Iris pigment epithelial cell (primary cell): ENCODE results near the gene CHCHD6.
"Not testable (repeated sequence)": the region's sequence is repeated elsewhere in the genome, so short reads cannot be mapped to it uniquely, and the experiment has no call there.

Experiments
- DNase-seq: peaks from one replicate; pipeline ENCODE4 v3.0.0-alpha.2; 2011; ENCODE audit warnings: low read depth

The CHCHD6 gene

DNA sequence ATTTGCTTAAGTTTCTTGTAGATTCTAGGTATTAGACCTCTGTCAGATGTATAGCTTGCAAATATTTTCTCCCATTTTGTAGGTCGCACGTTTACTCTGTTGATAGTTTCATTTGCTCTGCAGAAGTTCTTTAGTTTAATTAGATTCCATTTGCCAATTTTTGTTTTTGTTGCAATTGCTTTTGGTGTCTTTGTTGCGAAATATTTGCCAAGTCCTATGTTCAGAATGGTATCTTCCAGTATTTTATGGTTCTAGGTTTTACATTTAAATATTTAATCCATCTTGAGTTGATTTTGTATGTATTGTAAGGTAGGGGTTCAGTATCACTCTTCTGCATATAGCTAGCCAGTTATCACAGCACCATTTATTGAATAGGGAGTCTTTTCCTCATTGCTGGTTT is 64.9 kb downstream of the CHCHD6 start:
- DNase-seq = no peak

DNA sequence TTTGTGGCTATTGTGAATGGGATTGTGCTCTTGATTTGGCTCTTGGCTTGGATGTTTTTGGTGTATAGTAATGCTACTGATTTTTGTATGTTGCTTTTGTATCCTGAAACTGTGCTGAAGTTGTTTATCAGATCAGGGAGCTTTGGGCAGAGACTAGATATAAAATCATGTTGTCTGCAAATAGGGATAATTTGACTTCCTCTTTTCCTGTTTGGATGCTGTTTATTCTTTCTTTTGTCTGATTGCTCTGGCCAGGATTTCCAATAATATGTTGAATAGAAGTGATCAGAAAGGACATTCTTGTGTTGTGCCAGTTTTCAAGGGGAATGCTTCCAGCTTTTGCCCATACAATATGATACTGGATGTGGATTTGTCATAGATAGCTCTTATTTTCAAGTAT is 66.1 kb downstream of the CHCHD6 start:
- no peak for DNase-seq

DNA sequence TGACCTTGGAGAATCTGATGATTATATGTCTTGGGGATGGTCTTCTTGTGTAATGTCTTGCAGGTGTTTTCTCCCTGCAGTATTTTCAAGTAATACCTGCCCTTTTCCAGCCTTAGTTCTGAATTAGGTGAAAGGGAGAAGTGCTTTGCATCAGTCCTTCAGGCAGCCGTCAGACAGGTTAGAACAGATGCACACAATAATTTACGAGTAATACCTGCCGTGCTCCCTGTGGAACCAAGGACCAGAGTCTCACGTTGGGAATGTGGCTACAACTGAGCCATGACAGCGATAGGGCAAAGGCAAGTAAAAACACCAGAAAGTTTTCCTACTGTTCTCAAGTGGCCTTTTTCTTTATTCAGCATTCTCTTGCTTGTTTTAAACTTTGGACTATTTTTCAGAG is 69.1 kb downstream of the CHCHD6 start:
- no peak for DNase-seq

DNA sequence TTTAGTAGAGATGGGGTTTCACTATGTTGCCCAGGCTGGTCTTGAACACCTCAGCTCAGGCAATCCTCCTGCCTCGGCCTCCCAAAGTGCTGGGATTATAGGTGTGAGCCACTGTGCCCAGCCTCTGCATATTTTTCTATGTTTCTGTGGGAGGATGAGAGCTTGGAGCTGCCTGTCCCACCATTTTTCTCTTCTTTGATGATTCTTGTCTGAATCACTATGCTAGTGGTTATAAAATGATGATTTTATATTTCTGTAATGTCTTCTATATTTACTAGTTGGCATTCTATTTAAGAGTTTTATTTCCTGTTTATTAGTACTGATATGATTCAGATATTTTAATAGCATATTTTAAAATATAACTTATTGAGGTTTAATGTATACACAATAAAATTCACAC is 69.7 kb downstream of the CHCHD6 start:
- no peak for DNase-seq

DNA sequence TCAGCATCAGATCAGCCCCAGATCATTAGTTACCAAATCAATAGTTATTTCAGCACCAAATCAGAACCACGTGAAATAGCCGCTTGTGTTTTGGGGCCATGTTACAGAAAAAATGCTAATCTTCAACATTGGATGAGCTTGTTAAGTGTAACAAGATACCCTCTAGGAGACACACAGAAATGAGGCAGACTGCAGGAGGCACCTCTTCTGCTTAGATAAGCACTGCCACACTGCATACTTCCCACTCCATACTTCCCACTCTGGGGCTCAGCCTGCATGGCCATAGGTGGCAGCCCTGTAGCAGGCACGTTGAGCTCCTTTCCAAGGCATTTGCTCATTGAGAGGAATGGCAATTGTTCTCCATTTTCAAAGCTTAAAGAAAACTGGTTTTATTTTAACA is 73.3 kb downstream of the CHCHD6 start:
- no peak for DNase-seq

DNA sequence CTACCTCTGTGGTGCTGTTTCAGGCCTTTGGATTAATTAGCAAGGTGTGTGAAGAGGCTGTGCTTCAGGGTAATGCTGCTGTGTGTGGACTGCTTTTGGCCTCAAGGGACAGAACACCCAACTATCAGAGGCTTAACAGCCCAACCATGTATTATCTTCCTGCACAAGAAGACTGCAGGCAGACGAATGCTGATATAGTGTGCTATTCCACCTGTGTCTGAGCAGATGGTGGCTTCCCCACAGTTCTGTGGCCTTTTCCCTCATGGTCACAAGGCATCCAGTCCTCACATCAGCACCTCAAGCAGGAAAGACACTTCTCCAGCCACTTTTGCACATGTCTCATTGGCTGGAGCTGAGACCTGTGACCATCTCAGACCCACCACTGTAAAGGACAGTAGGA is 76.6 kb downstream of the CHCHD6 start:
- DNase-seq = no peak

DNA sequence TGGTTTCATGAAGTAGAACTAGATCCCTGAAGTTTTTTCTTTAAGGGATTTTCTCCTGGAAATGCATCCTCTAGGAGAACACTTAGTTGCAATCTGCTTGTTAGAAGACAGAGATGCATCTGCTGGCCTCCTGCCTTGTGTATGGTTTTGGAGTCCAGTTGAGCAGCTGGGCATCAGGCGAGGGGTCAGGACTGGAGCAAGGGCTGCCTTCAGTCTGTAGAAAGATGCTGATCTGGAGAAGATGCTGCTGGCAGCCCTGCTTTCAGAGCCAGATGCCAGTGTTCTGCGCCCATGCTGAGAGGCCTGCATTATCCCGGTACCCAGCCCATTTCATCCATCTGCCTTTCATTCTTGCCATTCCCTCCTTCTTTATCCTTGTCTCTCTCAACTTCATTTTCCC is 77.4 kb downstream of the CHCHD6 start:
- no peak for DNase-seq

DNA sequence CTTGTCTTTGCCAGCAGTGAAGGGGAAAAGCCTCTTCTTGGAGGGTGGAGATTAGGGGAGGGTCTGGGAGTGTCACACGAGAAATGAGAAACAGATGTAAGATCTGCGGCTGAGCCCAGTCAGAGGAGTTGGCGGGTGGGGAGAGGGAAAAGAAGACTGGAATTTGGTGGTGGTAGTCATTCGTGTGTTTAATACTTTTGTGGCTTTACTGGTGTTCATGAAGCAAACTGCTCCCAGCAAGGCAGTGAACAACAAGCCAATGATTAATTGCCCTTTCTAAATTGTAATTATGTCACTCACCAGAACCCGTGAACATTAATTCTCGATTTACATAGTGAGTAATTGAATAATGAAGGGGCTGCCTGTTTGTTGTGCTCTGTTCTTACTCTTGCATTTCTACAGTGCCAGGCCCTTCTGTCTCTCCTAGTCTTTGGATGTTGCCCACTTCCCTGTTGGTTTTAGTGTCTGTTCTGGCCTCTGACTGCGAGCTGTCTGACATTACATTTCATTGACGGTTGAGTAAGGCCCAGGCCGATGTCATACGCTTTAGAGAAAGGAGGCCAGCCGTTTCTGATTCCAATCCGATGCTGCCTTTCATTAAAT is 78.0 kb downstream of the CHCHD6 start:
- DNase-seq = peak; percentile 71

DNA sequence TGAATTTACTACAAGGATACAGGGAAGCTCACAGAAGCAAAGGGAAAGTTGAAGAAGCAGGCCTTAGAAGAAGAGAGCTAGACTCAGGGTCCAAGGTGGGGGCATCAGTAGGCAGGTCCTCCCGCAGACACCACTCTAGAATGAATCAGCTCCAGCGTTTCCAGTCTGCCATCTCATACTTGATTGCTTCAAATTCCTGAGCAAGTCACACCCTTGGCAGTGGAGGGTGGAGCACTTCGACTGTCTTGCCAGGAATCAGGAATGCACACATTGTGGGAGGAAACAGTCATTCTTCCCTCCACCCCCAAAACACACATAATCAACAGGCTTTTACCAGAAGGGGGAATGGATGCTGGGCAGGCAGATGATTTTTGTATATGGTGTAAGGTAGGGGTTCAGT is 78.5 kb downstream of the CHCHD6 start:
- DNase-seq = peak; percentile 88

DNA sequence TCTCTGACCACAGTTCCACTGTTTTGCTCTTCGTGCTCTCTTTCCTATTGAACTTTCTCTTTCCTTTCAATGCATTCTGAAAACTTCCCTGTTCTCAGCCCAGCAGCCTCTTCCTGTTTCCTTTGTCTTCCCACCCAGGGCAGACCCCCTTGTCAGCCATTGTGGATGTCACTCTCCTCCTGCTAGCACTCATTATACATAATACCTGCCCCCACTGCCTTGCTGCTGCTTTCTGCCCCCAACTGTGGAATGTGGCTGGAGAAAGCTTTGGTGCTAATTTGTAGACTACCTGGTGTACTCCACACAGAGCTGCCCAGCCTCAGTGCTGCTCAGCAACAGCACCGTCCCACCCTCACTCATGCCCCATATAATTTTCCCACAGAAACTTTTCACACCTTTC is 80.2 kb downstream of the CHCHD6 start:
- no peak for DNase-seq

DNA sequence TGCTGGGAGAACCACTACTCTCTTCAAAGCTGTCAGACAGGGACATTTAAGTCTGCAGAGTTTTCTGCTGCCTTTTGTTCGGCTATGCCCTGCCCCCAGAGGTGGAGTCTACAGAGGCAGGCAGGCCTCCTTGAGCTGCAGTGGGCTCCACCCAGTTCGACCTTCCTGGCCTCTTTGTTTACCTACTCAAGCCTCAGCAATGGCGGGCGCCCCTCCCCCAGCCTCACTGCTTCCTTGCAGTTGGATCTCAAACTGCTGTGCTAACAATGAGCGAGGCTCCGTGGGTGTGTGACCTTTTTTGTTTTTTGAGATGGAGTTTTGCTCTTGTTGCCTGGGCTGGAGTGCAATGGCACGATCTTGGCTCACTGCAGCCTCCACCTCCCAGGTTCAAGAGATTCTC is 87.3 kb downstream of the CHCHD6 start:
- DNase-seq = not testable (repeated sequence)

DNA sequence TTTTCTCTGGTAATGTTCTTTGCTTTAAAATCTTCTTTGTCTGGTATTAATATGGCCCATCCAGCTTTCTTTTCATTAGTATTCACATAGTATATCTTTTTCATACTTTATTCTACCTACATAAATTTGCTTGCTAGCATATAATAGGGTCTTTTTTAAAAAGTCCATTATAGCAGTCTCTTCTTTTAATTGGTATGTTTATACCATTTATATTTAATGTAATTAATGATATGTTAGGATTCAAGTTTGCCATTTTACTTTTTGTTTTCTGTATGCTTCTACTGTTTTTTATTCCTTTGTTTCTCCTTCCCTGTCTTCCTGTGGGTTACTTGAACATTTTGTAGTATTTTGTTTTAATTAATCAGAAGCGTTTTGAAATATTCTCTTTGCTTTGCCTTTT is 89.0 kb downstream of the CHCHD6 start:
- DNase-seq = no peak

DNA sequence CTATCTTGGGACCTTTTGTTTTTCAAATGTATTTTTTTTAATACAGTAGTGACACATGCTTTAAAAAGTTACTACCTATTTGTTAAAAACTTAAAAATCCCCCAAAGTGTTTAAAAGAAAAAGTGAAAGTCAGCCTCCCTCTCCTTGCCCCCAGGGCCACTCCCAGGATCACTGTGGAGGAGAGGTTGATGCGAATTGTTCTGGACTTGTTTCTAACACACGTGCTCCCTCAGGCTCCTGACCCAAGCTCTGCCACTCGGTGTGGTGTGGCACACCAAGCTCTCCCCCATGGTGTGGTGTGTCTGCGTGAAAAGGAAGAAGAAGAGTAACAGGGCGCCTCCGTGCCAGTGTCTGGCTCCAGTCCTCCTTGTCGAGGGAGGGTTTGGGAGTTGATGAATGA is 93.5 kb downstream of the CHCHD6 start:
- no peak for DNase-seq

DNA sequence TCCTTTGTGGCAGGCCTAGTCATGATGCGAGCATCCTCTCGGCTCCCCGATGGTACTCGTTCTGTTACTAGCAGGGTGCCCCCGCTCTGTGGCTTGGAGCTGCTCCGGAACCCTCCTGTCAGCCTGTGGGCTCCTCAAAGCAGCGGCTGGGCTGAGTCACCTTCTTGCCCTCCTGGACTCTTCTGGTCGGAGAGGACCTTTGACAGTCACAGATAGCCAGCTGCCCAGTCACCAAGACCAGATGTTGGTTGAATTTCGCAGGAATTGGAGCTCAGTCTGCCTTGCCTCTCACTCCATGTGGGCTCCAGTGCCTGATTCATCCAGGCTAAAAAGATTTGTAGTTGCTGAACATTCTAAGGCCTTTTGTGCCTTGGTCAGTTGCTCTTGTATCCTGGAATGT is 94.5 kb downstream of the CHCHD6 start:
- peak; percentile 5 for DNase-seq

DNA sequence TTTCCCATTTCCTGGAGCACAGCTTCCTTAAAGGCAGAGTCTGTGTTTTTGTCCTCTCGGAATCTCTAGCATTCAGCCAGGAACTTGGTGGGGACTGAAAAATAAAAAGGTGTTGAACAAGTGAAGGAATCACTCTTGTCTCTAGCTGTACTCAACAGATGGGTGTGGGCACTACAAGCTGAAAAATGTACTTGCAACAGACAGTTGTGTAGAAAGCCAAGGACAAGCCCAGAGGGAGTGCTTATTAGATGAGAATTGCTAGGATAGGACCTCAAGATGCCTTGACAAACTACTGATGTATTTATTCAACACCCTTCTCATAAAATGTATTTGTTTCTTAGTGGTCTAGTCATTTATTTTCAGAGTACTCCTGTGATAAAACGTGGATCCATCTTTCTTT is 95.1 kb downstream of the CHCHD6 start:
- DNase-seq = no peak

DNA sequence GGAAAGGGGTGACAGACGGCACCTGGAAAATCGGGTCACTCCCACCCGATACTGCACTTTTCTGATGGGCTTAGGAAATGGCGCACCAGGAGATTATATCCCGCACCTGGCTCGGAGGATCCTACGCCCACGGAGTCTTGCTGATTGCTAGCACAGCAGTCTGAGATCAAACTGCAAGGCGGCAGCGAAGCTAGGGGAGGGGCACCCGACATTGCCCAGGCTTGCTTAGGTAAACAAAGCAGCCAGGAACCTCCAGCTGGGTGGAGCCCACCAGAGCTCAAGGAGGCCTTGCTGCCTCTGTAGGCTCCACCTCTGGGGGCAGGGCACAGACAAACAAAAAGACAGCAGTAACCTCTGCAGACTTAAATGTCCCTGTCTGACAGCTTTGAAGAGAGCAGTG is 97.3 kb downstream of the CHCHD6 start:
- DNase-seq = not testable (repeated sequence)

DNA sequence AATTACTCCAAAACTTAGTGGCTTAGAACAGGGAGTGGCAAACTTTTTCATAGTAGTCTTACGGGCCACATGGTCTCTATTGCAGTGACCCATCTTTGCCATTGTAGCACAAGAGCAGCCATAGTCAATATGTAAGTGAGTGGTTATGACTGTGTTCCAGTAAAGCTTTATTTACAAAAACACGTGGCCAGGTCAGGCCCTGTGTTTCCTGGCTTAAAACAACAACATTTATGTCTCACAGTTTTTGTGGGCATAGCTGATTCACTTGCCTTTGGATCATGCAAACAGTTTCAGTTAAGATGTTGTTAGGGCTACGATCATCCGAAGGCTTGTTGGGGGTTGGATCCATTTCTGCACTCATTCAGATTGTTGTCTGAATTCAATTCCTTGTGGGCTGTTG is 103.8 kb downstream of the CHCHD6 start:
- peak; percentile 24 for DNase-seq

DNA sequence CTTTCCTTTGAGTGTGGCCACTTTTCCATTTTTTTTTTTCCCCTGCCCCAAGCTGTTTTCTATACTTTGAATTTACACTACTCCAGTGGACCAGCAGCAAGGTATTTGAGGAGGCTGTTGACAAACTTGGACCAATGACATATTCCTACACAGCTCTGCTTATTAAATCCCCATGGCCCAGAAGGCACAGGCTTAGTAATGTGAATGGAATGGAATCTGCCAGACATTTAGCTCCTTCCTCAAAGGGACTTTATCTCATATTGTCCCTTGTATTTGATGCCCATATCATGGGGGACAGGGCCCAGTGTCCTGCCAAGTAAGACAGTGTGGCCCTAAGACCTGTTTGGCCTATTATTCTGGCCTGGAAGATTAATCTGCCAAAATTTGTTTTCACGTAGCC is 107.5 kb downstream of the CHCHD6 start:
- peak; percentile 34 for DNase-seq

DNA sequence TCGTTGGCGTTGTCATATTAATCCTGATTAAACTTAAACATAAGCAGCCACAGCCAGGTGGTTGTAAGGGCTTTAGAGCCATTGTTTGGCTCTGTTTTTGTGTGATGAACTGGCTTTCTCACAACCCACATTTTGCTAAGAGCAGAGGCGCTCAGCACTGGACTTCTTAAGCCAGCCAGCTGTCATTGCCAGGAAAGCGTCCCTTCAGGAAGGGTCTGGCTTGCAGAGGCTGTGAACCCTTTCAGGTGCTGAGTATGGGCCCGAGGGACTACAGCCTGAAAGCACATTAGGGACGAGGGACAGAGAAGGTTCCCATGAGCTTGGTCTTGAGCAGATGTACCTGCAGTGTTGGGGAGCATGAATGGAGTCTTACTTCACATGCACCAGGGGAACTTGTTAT is 112.3 kb downstream of the CHCHD6 start:
- DNase-seq = no peak

DNA sequence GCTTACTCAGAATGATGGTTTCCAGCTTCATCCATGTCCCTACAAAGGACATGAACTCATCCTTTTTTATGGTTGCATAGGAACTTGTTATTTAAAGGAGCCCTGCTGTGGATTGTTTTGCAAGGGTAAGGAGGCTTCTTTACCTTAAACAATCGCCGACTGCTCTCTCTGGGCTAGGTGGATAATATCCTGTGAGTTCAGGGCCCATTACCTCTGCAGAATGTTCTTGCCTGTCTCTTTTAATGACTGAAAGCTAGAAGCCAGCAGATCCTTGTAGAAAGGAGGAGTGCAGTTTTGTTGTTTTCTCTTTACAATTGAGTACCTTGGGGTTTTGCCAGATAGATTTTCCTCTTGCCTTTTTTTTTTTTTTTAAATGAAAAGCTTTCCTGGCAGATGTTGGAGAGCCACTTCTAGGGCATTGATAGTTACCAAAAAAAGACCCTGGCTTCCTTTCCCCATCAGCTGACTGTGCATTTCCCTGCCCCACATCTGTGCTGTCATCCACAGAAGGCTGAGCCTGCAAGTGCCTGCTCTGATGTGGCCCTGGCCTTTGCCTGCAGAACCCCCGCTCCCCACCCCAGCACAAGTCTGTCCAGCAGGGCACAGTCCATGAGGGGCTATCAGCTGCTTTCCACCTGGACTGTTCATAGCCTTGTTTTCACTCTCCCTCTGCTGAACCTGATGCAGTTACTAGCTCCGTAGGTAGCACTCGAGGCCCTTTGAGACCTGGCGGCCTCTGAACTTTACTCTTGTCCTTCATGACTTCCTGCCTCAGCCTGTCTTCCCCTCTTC is 113.1 kb downstream of the CHCHD6 start:
- no peak for DNase-seq

DNA sequence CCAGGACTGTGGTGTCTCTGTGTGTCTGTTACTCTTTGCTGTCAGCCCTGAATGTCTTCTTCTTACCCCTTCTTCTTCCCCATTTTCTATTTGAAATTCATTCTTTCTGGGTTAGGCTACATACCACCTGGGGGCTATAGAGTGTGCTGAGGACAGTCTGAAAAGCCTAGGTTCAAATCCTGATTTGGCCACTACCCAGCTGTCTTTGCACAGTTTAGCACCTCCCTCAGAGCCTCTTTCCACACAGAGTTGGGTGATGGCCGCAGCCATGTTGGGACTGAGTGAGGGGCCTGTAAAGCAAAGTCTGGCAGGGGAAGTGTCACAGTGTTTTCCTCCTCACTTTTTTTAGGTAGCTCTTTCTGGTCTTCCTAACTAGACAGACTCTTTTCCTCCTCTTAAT is 113.7 kb downstream of the CHCHD6 start:
- DNase-seq = no peak

DNA sequence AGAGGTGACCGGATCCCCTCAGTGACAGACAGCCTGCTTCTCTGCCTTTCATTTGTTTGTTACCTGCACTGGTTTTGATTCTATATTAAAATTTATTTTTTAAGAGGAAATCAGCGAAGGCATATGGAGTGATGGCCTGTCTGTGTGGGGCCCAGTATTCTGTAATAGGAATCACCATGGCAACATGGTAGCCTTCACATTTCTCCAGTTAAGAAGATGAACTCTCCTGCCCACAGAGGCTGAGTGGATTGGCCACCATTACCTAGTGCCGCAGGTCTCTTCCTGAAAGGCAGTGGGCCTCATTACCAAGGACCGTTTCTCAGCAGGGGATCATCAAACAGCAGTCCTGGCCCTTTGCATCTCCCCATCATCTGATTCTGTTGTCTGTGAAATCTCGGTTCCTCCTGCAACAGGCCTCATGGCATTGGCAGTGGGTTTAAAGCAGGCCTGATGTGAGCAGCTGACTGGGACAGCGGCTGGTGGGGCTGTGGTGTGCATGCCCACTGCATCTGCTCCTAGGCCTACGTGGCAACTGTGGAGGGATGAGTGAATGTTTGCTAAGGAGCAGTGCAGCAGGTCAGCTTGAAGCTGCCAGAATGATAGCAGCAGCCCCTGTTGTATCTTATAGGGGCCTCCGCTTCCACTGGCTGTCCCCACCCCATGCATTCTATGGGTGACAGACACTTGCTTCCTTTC is 114.5 kb downstream of the CHCHD6 start:
- DNase-seq = no peak

DNA sequence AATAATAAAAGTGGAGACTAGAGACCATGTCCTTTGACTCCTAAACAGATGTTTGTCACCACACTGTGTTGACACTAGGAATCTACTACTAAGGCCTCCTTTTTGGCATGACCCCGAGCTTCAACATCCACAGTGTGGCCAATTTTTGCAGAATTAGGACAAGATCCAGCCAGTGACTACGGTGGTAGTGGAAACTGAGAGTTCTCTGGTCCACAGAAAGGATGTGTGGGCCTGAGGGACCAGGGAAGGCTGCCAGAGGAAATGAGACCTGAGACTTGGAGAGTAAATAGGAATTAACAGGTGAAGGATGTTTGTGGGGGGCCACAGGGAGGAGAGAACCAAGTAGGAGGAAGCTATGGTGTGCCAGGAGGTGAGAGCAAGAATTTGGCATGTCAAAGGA is 122.7 kb downstream of the CHCHD6 start:
- no peak for DNase-seq
